GM18511 (cell line): ENCODE data around the gene TCP1.
"Not testable (repeated sequence)": the region's sequence is repeated elsewhere in the genome, so short reads cannot be mapped to it uniquely, and the experiment has no call there.

Source experiments
- ATAC-seq: cut with Tn5 transposase; IDR thresholded peaks from one replicate; pipeline ENCODE4 v1.9.1; 2021; ENCODE audit warnings: mild to moderate bottlenecking, moderate library complexity; ENCODE audit not compliant: unreplicated experiment

Gene TCP1

GRCh38 chr6:159817951-159818739, 28.7 kb upstream of the TCP1 start:
- ATAC-seq: no peak

DNA sequence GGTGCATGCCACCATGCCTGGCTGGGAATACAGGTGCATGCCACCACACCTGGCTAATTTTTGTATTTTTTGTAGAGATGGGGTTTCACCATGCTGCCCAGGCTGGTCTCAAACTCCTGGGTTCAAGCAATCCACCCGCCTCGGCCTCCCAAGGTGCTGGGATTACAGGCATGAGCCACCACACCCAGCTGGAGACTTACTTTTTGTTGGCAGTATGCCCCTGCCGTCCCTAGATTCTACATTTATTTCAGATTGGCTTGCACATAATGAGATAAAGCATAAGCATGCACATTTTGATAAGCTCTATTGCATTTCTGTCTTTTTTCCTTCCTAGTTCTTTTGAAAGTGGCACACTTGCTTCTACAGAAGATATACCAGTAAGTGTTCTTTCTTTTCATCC, 27.4 kb upstream of the TCP1 start:
- not testable (repeated sequence) for ATAC-seq

DNA sequence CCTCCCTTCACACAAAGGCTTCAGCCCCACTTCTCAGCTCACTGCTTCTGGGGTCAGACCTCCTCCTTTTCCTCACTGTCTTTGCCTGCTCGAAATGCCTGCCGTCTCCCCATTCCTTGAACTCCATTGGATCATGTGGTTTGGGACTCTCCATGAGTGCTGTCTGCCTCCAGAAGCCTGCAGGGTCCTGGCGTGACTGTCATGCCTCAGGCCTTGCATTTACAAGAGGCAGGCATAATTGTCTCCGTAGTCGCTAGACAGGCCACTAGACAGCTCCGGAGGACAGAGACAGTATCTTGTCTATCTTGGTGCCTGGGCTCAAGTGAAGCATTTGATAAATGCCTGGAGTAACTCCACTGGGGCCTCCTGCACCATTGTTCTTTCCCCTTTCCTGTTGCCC, 26.0 kb upstream of the TCP1 start:
- no peak for ATAC-seq

- ATAC-seq: no peak
Observed at GRCh38 chr6:159813781-159814180, 24.4 kb upstream of the TCP1 start.

DNA sequence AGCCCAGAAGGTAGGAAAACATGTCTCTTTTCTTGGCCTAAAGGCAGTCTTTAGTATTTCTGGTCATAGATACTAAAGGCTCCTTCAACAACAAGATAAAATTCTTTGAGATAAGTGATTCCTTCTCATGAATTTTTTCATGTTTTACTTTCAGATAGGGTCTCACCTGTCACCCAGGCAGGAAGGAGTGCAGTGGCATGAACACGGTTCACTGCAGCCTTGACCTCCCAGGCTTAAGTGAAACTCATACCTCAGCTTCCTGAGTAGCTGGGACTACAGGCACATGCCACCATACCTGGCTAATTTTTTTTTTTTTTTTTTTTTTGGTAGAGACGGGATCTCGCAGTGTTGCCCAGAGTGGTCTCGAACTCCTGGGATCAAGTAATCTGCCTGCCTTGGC, 19.7 kb upstream of the TCP1 start:
- peak; percentile 76 for ATAC-seq

- ATAC-seq: no peak
Observed at GRCh38 chr6:159808647-159809046, 19.2 kb upstream of the TCP1 start.

DNA sequence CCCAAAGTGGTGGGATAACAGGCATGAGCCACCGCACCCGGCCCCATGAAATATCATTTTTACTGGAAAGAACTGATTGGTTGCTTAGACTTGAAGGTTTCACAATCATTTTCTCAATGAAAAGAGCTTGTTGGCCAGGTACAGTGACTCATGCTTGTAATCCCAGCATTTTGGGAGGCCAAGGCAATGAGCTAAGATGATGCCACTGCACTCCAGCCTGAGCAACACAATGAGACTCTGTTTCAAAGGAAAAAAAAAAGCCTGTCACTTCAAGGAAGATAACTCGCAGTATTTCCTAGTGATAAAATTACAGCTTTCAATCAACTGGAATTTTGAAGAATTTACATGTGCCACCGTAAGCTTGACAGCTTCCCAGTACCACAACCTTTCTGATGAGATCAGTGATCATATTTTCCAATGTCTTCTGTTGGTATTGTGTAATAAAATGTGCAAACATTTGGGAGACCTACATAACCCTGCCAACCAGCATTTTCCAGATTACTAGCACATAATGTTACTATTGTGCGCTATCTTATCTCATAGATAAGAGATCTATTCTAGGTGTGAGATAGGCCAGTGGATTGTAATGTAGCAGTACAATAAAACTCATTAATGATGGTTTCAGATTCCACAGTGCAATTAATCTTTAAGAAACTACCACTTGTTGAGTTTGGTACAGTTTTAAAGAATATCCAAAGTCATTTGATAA, 17.9 kb upstream of the TCP1 start:
- no peak for ATAC-seq

- ATAC-seq: no peak
Observed at GRCh38 chr6:159806021-159806458, 16.6 kb upstream of the TCP1 start.

DNA sequence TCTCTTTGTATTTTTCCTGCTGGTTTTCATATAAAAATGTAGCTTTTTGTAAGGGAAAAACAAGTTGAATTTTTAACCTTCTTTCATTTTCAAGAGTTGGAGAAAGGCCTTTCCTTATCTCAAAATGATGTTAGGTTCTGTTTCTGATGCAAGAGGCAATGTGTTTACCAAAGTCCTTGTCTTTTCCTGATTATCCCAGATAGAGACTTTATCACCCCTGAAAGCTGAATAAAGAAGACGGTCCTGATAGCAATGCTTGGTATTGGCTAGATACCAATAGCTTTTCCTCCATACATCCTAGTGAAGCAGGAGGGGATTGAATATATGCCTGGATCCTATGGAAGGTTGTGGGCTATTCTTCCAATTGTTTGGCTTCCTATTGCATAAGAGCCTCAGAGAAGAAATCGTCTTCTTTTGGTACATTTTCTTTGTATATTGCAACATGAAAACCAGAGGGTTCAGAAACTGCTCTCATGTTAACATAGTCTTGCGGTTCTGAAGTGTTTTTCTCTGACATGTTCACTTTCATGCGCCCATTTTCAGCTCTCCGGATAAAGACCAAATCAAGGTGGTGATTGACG, 16.1 kb upstream of the TCP1 start:
- ATAC-seq: no peak

DNA sequence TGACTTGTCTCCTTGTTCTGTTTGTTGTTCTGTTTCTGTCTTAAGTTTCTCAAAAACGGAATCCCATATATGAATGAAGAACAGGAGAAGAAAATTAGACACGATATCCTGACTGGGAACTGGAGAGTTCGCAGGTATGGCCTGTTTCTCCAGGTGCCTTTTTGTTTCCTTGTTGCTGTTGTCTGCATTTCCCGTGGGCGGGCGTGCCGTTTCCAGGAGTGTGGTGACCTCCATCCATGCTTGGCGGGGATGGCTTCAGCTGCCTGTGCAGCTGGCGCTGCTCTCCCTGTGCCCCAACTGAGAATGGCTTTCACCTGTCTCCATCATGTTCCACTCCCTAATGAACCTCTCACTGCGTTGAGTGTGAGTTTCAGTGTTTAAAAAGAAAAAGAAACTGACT, 15.1 kb upstream of the TCP1 start:
- no peak for ATAC-seq

GRCh38 chr6:159801935-159802334, 12.5 kb upstream of the TCP1 start:
- no peak for ATAC-seq

GRCh38 chr6:159800141-159800865, 10.9 kb upstream of the TCP1 start, which contains the start of gene PNLDC1:
TSS of gene PNLDC1 (plus strand) at chr6:159800276. CDS start at chr6:159800308, 32 bp downstream.
- ATAC-seq: no peak

- ATAC-seq: no peak
Observed at GRCh38 chr6:159797554-159797953, 8.2 kb upstream of the TCP1 start.

DNA sequence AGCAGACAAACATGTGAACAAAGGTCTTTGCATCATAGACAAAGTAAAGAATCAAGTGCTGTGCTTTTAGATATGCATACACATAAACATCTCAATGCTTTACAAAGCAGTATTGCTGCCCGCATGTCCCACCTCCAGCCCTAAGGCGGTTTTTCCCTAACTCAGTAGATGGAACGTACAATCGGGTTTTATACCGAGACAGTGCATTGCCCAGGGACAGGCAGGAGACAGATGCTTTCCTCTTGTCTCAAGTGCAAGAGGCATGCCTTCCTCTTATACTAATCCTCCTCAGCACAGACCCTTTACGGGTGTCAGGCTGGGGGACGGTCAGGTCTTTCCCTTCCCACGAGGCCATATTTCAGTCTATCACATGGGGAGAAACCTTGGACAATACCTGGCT, 5.6 kb upstream of the TCP1 start:
- not testable (repeated sequence) for ATAC-seq

- ATAC-seq: no peak
Observed at GRCh38 chr6:159790956-159791598, 1.7 kb upstream of the TCP1 start.

GRCh38 chr6:159790149-159790955, 950 bp upstream of the TCP1 start, which contains the start of gene MRPL18:
TSS of gene MRPL18 (plus strand) at chr6:159790467. CDS start at chr6:159790588, 121 bp downstream.
- ATAC-seq: peak; percentile 86

GRCh38 chr6:159788753-159789376, 537 bp downstream of the TCP1 start:
- no peak for ATAC-seq

DNA sequence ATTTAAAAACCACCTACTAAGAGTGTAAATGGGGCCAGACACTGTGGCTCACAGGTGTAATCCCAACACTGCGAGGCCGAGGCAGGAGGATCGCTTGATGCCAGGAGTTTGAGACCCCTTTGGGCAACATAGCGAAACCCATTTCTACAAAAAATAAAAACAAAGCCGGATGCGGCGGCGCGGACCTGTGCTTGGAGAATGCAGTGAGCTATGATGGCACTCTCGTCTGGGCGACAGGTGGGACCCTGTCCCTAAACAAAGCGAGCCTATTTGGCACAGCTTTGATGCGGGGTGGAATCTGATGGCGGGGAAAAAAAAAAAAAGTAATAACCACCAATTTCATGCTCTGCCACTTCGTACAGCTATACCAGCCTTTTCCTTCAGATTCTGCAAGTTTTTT, 1.1 kb downstream of the TCP1 start:
- ATAC-seq: no peak

GRCh38 chr6:159778542-159779103, 10.8 kb downstream of the TCP1 start:
- ATAC-seq: no peak
